Parathyroid adenoma (tissue), 2 donors: ENCODE results near the gene ACOT13.
"Not testable (repeated sequence)": the region's sequence is repeated elsewhere in the genome, so short reads cannot be mapped to it uniquely, and the experiment has no call there.

Source experiments
- H2AFZ ChIP-seq: fragments of 300-600 bp; sonication (generic); one replicate; pipeline ENCODE4 v1.7.0; 2017; ENCODE audit warnings: antibody characterized with exemption, mild to moderate bottlenecking
- H3K27ac ChIP-seq: fragments of 300-600 bp; sonication (generic); one replicate; pipeline ENCODE4 v1.7.0; 2017
- H3K27me3 ChIP-seq: fragments of 300-600 bp; sonication (generic); one replicate; pipeline ENCODE4 v1.7.0; 2017; ENCODE audit warnings: low read length; ENCODE audit not compliant: control insufficient read depth, insufficient read depth
- H3K36me3 ChIP-seq: fragments of 300-600 bp; sonication (generic); one replicate; pipeline ENCODE4 v1.7.0; 2017; ENCODE audit warnings: low read length; ENCODE audit not compliant: control insufficient read depth, insufficient read depth
- H3K4me1 ChIP-seq: fragments of 300-600 bp; sonication (generic); one replicate; pipeline ENCODE4 v1.7.0; 2017; ENCODE audit warnings: control low read depth
- H3K4me2 ChIP-seq: fragments of 300-600 bp; sonication (generic); one replicate; pipeline ENCODE4 v1.7.0; 2017; ENCODE audit warnings: low read length
- H3K4me3 ChIP-seq: fragments of 300-600 bp; sonication (generic); one replicate; pipeline ENCODE4 v1.7.0; 2017; ENCODE audit warnings: low read depth, low read length
- H3K79me2 ChIP-seq: fragments of 300-600 bp; sonication (generic); one replicate; pipeline ENCODE4 v1.7.0; 2017; ENCODE audit warnings: control low read depth
- H3K9ac ChIP-seq: fragments of 300-600 bp; sonication (generic); one replicate; pipeline ENCODE4 v1.7.0; 2017; ENCODE audit warnings: mild to moderate bottlenecking
- H3K9me3 ChIP-seq: fragments of 300-600 bp; sonication (generic); one replicate; pipeline ENCODE4 v1.7.0; 2017; ENCODE audit warnings: low read length; ENCODE audit not compliant: control insufficient read depth
- TF ChIP-seq, protein P1 (sequence below): fragments of 300-600 bp; sonication (generic); IDR thresholded peaks from one replicate; pipeline ENCODE4 v1.7.0; 2017; ENCODE audit warnings: antibody characterized with exemption, mild to moderate bottlenecking
- donor health status: primary hyperparathyroidism.

The ACOT13 gene

DNA sequence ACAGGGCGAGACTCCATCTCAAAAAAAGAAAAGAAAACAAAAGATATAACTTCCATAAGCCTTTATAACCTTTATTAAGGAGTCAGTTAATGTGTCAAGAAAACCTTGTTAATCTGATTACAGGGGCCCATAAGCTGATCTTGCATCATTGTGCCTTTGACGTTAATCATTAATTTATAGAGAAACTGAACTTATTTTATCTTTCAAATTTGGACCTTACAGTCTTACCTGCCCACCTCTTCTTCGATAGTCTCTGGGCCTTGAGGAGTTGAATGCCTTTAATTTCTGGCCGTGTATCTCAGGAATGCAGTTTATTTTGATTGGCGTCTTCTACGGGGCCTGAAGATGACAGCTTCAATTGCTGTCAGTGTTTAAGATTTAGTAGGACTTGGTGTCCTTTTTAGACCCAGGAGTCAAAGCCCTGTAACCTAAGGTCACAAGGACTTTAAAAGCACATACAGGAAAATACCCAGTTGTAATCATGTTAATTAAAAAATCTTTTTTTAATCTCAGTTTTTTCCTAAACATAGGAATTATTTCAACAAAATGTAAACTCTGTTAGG lies 5.8 kb downstream of the ACOT13 start:
- H3K4me2 ChIP-seq: no peak overlapping the region
- no peaks in the 10 kb centered on the region for H3K9me3 ChIP-seq
- H3K27me3 ChIP-seq: no peaks in the 10 kb centered on the region
- TF ChIP-seq, protein P1, sequence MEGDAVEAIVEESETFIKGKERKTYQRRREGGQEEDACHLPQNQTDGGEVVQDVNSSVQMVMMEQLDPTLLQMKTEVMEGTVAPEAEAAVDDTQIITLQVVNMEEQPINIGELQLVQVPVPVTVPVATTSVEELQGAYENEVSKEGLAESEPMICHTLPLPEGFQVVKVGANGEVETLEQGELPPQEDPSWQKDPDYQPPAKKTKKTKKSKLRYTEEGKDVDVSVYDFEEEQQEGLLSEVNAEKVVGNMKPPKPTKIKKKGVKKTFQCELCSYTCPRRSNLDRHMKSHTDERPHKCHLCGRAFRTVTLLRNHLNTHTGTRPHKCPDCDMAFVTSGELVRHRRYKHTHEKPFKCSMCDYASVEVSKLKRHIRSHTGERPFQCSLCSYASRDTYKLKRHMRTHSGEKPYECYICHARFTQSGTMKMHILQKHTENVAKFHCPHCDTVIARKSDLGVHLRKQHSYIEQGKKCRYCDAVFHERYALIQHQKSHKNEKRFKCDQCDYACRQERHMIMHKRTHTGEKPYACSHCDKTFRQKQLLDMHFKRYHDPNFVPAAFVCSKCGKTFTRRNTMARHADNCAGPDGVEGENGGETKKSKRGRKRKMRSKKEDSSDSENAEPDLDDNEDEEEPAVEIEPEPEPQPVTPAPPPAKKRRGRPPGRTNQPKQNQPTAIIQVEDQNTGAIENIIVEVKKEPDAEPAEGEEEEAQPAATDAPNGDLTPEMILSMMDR: no peak
- peaks cover 13% of the 10 kb centered on the region for H3K79me2 ChIP-seq
- H3K9ac ChIP-seq: no peak overlapping the region
- peaks cover 6% of the 10 kb centered on the region for H3K4me1 ChIP-seq
- no peak overlapping the region for H3K4me3 ChIP-seq
- no peaks in the 10 kb centered on the region for H3K36me3 ChIP-seq
- H3K27ac ChIP-seq: no peak overlapping the region
- H2AFZ ChIP-seq: no peak overlapping the region

DNA sequence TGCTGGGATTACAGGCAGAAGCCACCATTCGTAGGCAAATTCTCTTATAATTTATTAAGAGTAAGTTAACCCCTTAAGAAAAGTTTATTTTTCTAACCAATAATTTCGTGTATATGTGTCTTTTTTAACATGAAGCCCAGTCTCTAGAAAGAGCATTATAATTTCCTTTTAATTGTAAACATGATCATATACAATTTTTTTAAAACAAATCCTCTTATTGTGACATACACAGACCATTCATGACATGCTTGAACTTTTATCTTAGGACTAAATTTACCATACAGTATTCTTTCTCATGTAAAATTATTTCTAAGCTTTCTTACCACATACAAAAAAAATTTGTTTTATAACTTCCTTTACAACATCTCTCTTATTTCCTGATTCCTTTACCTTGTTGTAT lies 6.7 kb downstream of the ACOT13 start:
- no peak overlapping the region for H3K4me2 ChIP-seq
- no peak overlapping the region for H2AFZ ChIP-seq
- no peak overlapping the region for H3K27ac ChIP-seq
- H3K4me1 ChIP-seq: no peaks in the 10 kb centered on the region
- no peaks in the 10 kb centered on the region for H3K9me3 ChIP-seq
- peaks cover 18% of the 10 kb centered on the region for H3K79me2 ChIP-seq
- TF ChIP-seq, protein P1: no peak
- no peak overlapping the region for H3K9ac ChIP-seq
- H3K4me3 ChIP-seq: no peak overlapping the region
- H3K27me3 ChIP-seq: no peaks in the 10 kb centered on the region
- H3K36me3 ChIP-seq: no peaks in the 10 kb centered on the region

DNA sequence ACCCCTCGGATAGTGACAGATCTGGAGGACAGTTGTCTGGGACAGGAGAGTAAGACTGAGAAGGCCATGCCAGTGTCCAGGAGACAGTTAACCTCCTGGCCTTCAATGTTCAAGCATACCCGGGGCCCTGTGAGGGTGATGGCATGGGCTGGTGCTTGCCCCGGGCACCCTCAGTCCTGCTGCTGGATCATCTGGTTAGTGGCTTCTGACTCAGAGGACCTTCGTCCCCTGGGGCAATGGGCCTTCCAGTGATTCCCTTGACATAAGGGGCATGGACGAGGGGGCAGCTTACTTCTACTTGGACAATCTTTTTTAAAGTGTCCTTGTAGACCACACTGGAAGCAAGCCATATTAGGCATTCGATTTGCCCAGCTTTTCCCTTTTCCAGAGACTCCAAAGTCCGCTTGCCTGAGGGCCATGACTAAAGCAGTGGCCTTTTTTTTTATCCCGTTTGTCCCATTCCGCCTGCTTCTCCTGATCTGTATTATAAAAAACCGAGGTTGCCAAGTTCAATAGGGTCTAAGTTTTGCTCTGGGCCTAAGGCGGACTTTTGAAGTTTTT lies 12.0 kb downstream of the ACOT13 start:
- H3K27me3 ChIP-seq, H2AFZ ChIP-seq, H3K9me3 ChIP-seq, H3K9ac ChIP-seq, H3K27ac ChIP-seq, H3K4me2 ChIP-seq, H3K4me1 ChIP-seq, H3K36me3 ChIP-seq, H3K4me3 ChIP-seq: not testable (repeated sequence)
- H3K79me2 ChIP-seq: peaks cover 18% of the 10 kb centered on the region

DNA sequence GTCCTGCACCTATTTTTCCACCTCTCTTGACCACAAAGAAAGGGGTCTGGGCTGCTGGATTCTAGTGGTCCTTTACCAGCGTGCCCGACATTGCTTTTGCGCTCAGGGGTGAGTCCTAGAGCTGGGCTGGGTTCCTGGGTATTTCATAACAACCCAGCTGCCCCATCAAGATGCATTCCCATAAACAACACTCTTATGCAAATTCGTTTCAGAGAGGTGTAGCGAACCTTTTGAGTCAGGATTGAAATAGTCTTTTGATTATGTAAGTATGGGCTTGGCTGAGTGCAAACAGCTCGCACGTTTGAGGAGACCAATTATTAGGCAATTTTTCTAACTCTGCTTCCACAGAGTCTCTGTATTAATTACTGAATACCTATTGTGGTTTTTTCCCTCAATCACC lies 13.7 kb downstream of the ACOT13 start:
- no peak overlapping the region for H3K9ac ChIP-seq
- H3K36me3 ChIP-seq: no peaks in the 10 kb centered on the region

DNA sequence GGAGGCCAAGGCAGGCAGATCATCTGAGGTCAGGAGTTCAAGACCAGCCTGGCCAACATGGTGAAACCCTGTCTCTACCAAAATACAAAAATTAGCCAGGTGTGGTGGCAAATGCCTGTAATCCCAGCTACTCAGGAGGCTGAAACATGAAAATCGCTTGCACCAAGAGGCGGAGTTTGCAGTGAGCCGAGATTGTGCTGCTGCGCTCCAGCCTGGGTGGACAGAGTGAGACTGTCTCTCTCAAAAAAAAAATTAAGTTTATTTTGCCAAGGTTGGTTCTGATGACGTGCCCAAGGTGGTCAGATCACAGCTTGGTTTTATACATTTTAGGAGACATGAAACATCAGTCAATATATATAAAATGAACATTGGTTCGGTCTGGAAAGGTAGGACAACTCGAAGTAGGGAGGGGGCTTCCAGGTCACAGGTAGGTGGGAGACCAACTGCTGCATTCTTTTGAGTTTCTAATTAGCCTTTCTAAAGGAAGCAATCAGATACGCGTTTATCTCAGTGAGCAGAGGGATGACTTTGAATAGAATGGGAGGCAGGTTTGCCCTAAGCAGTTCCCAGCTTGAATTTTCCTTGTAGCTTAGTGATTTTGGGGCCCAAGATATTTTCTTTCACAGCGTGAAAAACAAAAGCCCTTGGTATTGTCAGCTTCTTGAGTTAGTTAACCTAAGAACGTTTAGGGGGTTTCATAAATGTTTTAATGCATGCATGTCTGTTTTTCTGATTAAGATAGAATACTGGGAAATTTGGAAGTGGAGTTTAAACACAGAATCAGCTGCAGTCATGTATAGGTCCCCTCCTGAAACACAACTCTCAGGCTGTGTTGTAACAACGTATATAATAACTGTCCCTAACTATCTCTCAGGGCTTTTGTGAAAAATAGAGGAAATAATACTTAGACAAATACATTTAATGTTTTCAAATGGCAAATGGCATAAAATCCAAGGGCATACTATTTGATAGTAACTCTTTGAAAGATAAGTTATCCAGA lies 16.7 kb downstream of the ACOT13 start:
- H3K4me3 ChIP-seq: no peak overlapping the region
- TF ChIP-seq, protein P1: no peak
- H3K4me1 ChIP-seq: no peaks in the 10 kb centered on the region
- H3K36me3 ChIP-seq: no peaks in the 10 kb centered on the region
- H3K9me3 ChIP-seq: no peaks in the 10 kb centered on the region
- H3K27me3 ChIP-seq: no peaks in the 10 kb centered on the region
- H3K79me2 ChIP-seq: no peaks in the 10 kb centered on the region
- H3K4me2 ChIP-seq: no peak overlapping the region
- no peak overlapping the region for H3K27ac ChIP-seq
- no peak overlapping the region for H2AFZ ChIP-seq
- no peak overlapping the region for H3K9ac ChIP-seq

More for the DNA sequence above, 13.7 kb downstream of the ACOT13 start:
- Histone ChIP-seq H3K4me1 (no peaks in the 10 kb centered on the region), H3K79me2 (peaks cover 15% of the 10 kb centered on the region), H3K27me3 (no peaks in the 10 kb centered on the region), H3K4me2 (no peak overlapping the region), H3K27ac (no peak overlapping the region), H3K4me3 (no peak overlapping the region), H2AFZ (no peak overlapping the region), H3K9me3 (no peaks in the 10 kb centered on the region)
- TF ChIP-seq, protein P1: no peak
